ENCODE results near the gene MTFR2. TPM values are rescaled to one million over a fixed set of nuclear protein-coding genes. Genes with fewer than 3 reads are reported as not detected.

The MTFR2 gene
- total RNA-seq, 1 experiment from 2014 or later = 12.6 TPM

- POLR2A ChIA-PET (ENCODE audit: unreplicated experiment) = no interaction called here
- peaks cover 97% of the 10 kb centered on the region for H3K79me2 ChIP-seq (ENCODE audit: low read depth)
- peak overlapping the region; percentile 95 for H3K4me2 ChIP-seq
- 0 out of 2 replicates have a peak overlapping the region, but pooled peaks have one; percentile 5 for H3K4me3 ChIP-seq
- peaks cover 42% of the 10 kb centered on the region for H3F3A ChIP-seq (ENCODE audit: insufficient read depth, low read depth)
- no TSS peak for BruUV-seq (replicated peaks)
- no peak overlapping the region for H3K27ac ChIP-seq
- no peak for DNase-seq
- CTCF ChIA-PET = no interaction called here
- intact Hi-C loops (cut with micrococcal nuclease; ENCODE audit: unreplicated experiment) = loop anchor here (10.0 kb wide), 1 partner anchor 510 kb away; the partner anchor contains the start of gene MAP3K5
- H3K4me1 ChIP-seq (replicated peaks; ENCODE audit: insufficient read depth) = peaks cover 61% of the 10 kb centered on the region
- no peak for TF ChIP-seq CTCF (conservative IDR thresholded peaks at IDR 0.05)
- no peak for TF ChIP-seq EZH2 (IDR thresholded peaks at IDR 0.05; ENCODE audit: low read depth)
- H3K9me2 ChIP-seq (ENCODE audit: insufficient read depth) = no peaks in the 10 kb centered on the region
- no peak overlapping the region for H2AFZ ChIP-seq
- H3K36me3 ChIP-seq (ENCODE audit: low read depth) = peaks cover 50% of the 10 kb centered on the region
- H3K9me3 ChIP-seq (ENCODE audit: insufficient read depth, low read depth) = no peaks in the 10 kb centered on the region
- no peaks in the 10 kb centered on the region for H3K27me3 ChIP-seq (ENCODE audit: insufficient read depth, low read depth)
- peaks cover 91% of the 10 kb centered on the region for H4K20me1 ChIP-seq (ENCODE audit: insufficient read depth)
These were observed 34.8 kb upstream of the MTFR2 start for GRCh38 chr6:136284909-136285308.

GRCh38 chr6:136282906-136283305, 32.8 kb upstream of the MTFR2 start:
- ChIA-PET POLR2A (ENCODE audit: unreplicated experiment) (interaction anchor here (0.6 kb wide), 1 partner anchor 13 kb away, joined by 4 read pairs; no protein-coding TSS in a partner anchor), CTCF (no interaction called here)
- no peaks in the 10 kb centered on the region for H3K27me3 ChIP-seq (ENCODE audit: insufficient read depth, low read depth)
- H3K9me2 ChIP-seq (ENCODE audit: insufficient read depth) = no peaks in the 10 kb centered on the region
- H3K4me3 ChIP-seq = no peak overlapping the region
- H3K79me2 ChIP-seq (ENCODE audit: low read depth) = peaks cover 95% of the 10 kb centered on the region
- TF ChIP-seq CTCF (conservative IDR thresholded peaks at IDR 0.05) = no peak
- no peak for TF ChIP-seq EZH2 (IDR thresholded peaks at IDR 0.05; ENCODE audit: low read depth)
- H2AFZ ChIP-seq = no peak overlapping the region
- H3K4me2 ChIP-seq = no peak overlapping the region
- peaks cover 55% of the 10 kb centered on the region for H3K4me1 ChIP-seq (replicated peaks; ENCODE audit: insufficient read depth)
- intact Hi-C loops (cut with micrococcal nuclease; ENCODE audit: unreplicated experiment) = loop anchor here (10.0 kb wide), 1 partner anchor 512 kb away; the partner anchor contains the start of gene MAP3K5
- no peak overlapping the region for H3K27ac ChIP-seq
- no TSS peak for BruUV-seq (replicated peaks)
- DNase-seq = no peak
- H4K20me1 ChIP-seq (ENCODE audit: insufficient read depth) = peaks cover 98% of the 10 kb centered on the region
- H3K36me3 ChIP-seq (ENCODE audit: low read depth) = peaks cover 56% of the 10 kb centered on the region
- no peaks in the 10 kb centered on the region for H3K9me3 ChIP-seq (ENCODE audit: insufficient read depth, low read depth)
- H3F3A ChIP-seq (ENCODE audit: insufficient read depth, low read depth) = peaks cover 33% of the 10 kb centered on the region

GRCh38 chr6:136280032-136280609, 30.0 kb upstream of the MTFR2 start:
- intact Hi-C loops (cut with micrococcal nuclease; ENCODE audit: unreplicated experiment) = loop anchor here (10.0 kb wide), 1 partner anchor 515 kb away; the partner anchor contains the start of gene MAP3K5
- BruUV-seq (replicated peaks) = no TSS peak
- Histone ChIP-seq H3K9me2 (ENCODE audit: insufficient read depth) (no peaks in the 10 kb centered on the region), H4K20me1 (ENCODE audit: insufficient read depth) (peaks cover 94% of the 10 kb centered on the region), H3F3A (ENCODE audit: insufficient read depth, low read depth) (peaks cover 50% of the 10 kb centered on the region), H3K36me3 (ENCODE audit: low read depth) (peaks cover 63% of the 10 kb centered on the region), H3K9me3 (ENCODE audit: insufficient read depth, low read depth) (no peaks in the 10 kb centered on the region), H2AFZ (no peak overlapping the region), H3K79me2 (ENCODE audit: low read depth) (peaks cover 89% of the 10 kb centered on the region), H3K4me1 (replicated peaks; ENCODE audit: insufficient read depth) (peaks cover 27% of the 10 kb centered on the region), H3K4me3 (no peak overlapping the region), H3K27me3 (ENCODE audit: insufficient read depth, low read depth) (no peaks in the 10 kb centered on the region), H3K4me2 (no peak overlapping the region), H3K27ac (no peak overlapping the region)
- POLR2A ChIA-PET (ENCODE audit: unreplicated experiment) = interaction anchor here (0.6 kb wide), 1 partner anchor 14 kb away, joined by 11 read pairs; no protein-coding TSS in a partner anchor
- no peak for DNase-seq
- CTCF ChIA-PET = no interaction called here
- no peak for TF ChIP-seq EZH2 (IDR thresholded peaks at IDR 0.05; ENCODE audit: low read depth)
- TF ChIP-seq CTCF (conservative IDR thresholded peaks at IDR 0.05) = no peak

All from PC-9 (cell line).